SK-N-SH treated with all-trans-retinoic acid at 6 μM for 48 hours (cell line): ENCODE measurements around the gene TMPRSS6.

Experiments
- ATAC-seq: fragments of 200-7000 bp; cut with Tn5 transposase; 3 replicates; pipeline ENCODE4 v1.9.1; 2020; ENCODE audit warnings: mild to moderate bottlenecking, moderate library complexity
- ARNTL ChIP-seq: fragments of 450-650 bp; formaldehyde crosslinking; IDR thresholded peaks from 2 replicates; pipeline ENCODE4 v1.5.0; 2020; ENCODE audit warnings: low read depth, mild to moderate bottlenecking, moderate library complexity, borderline replicate concordance
- BACH2 ChIP-seq: fragments of 250-450 bp; sonication (Bioruptor Pico); IDR thresholded peaks from 2 replicates; pipeline ENCODE4 v1.9.0; 2021; ENCODE audit warnings: mild to moderate bottlenecking, borderline replicate concordance
- CSDC2 ChIP-seq: fragments of 250-450 bp; sonication (Bioruptor Pico); IDR thresholded peaks from 2 replicates; pipeline ENCODE4 v1.5.0; 2020; ENCODE audit warnings: mild to moderate bottlenecking, moderate library complexity
- GLIS3 ChIP-seq: fragments of 250-450 bp; sonication (Bioruptor Pico); IDR thresholded peaks from 2 replicates; pipeline ENCODE4 v1.5.0; 2020; ENCODE audit warnings: mild to moderate bottlenecking, moderate library complexity
- ISL1 ChIP-seq: fragments of 250-450 bp; sonication (Bioruptor Pico); IDR thresholded peaks from 2 replicates; pipeline ENCODE4 v2.1.2; 2022; ENCODE audit warnings: mild to moderate bottlenecking, moderate library complexity
- OSR1 ChIP-seq: fragments of 250-450 bp; sonication (Bioruptor Pico); IDR thresholded peaks from 2 replicates; pipeline ENCODE4 v1.8.0; 2022; ENCODE audit warnings: moderate library complexity, mild to moderate bottlenecking, inconsistent platforms
- SNAI2 ChIP-seq: fragments of 250-450 bp; sonication (Bioruptor Pico); IDR thresholded peaks from 2 replicates; pipeline ENCODE4 v1.5.0; 2020; ENCODE audit warnings: mild to moderate bottlenecking, moderate library complexity
- TCF4 ChIP-seq: fragments of 250-450 bp; sonication (Bioruptor Pico); IDR thresholded peaks from 2 replicates; pipeline ENCODE4 v1.8.0; 2021; ENCODE audit warnings: mild to moderate bottlenecking, moderate library complexity, borderline replicate concordance
- ZC3H10 ChIP-seq: fragments of 250-450 bp; sonication (Bioruptor Pico); IDR thresholded peaks from 2 replicates; pipeline ENCODE4 v1.5.1; 2021; ENCODE audit warnings: mild to moderate bottlenecking, moderate library complexity
- ZFP3 ChIP-seq: fragments of 250-450 bp; sonication (Bioruptor Pico); IDR thresholded peaks from 2 replicates; pipeline ENCODE4 v1.5.0; 2020; ENCODE audit warnings: mild to moderate bottlenecking, moderate library complexity
- ZFP30 ChIP-seq: fragments of 450-650 bp; formaldehyde crosslinking; IDR thresholded peaks from 2 replicates; pipeline ENCODE4 v1.5.0; 2022; ENCODE audit warnings: mild to moderate bottlenecking, moderate library complexity
- ZNF565 ChIP-seq: fragments of 450-650 bp; formaldehyde crosslinking; conservative IDR thresholded peaks from 2 replicates; pipeline ENCODE4 v1.5.0; 2020; ENCODE audit warnings: low read depth, mild to moderate bottlenecking, moderate library complexity
- ZNF70 ChIP-seq: fragments of 450-650 bp; formaldehyde crosslinking; IDR thresholded peaks from 2 replicates; pipeline ENCODE4 v1.5.0; 2020; ENCODE audit warnings: mild to moderate bottlenecking, moderate library complexity
- ZNF8 ChIP-seq: fragments of 450-650 bp; formaldehyde crosslinking; IDR thresholded peaks from 2 replicates; pipeline ENCODE4 v1.5.0; 2020; ENCODE audit warnings: mild to moderate bottlenecking, moderate library complexity
- TF ChIP-seq, protein P1 (sequence below): fragments of 250-450 bp; sonication (Bioruptor Pico); IDR thresholded peaks from 2 replicates; pipeline ENCODE4 v1.8.0; 2021; ENCODE audit warnings: low read depth, mild to moderate bottlenecking, moderate library complexity, borderline replicate concordance
- TF ChIP-seq, protein P2 (sequence below): fragments of 250-450 bp; sonication (Bioruptor Pico); IDR thresholded peaks from 2 replicates; pipeline ENCODE4 v1.8.0; 2020; ENCODE audit warnings: mild to moderate bottlenecking, moderate library complexity, borderline replicate concordance
- TF ChIP-seq, protein P3 (sequence below): fragments of 250-450 bp; sonication (Bioruptor Pico); IDR thresholded peaks from 2 replicates; pipeline ENCODE4 v1.5.1; 2020; ENCODE audit warnings: low read depth, mild to moderate bottlenecking, moderate library complexity
- TF ChIP-seq, protein P4 (sequence below): fragments of 250-450 bp; sonication (Bioruptor Pico); IDR thresholded peaks from 2 replicates; pipeline ENCODE4 v1.5.1; 2021; ENCODE audit warnings: mild to moderate bottlenecking, moderate library complexity
- TF ChIP-seq, protein P5 (sequence below): fragments of 250-450 bp; sonication (Bioruptor Pico); IDR thresholded peaks from 2 replicates; pipeline ENCODE4 v1.5.0; 2020; ENCODE audit warnings: mild to moderate bottlenecking, moderate library complexity

The TMPRSS6 gene

DNA sequence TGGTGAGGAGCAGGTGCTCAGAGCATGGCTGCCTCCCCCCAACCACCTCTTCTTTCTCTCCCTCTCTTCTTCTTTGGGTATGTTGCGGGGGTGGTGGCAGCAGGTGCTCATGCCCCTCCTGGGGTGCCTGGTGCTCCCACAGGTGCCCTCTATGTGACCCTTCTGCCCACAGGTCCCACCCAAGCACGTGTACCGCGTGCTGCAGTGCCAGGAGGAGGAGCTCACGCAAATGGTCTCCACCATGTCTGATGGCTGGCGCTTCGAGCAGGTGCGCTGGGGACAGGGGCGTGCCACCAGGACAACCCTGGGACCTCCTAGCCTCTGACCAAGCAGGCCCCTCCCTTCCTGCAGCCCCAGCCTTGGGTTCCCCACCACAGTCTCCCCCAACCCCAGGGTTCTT is 52.3 kb downstream of the TMPRSS6 start:
- no peak for ATAC-seq

DNA sequence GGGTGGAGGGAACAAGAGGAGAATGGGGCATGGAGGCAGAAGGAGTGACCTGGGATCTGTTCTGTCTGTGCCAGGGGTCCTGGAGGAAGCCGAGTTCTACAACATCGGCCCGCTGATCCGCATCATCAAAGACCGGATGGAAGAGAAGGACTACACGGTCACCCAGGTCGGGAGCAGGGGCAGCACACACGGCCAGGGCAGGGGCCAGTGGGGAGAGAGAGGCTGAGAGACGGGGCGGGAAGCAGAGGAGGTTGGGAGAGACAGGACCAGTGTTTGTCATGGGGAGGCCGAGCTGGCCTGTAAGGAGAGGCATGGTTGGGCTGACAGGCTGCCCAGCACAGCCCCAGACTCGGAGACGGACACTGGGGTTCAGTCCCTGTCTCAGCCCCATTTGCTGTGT is 53.3 kb downstream of the TMPRSS6 start:
- TF ChIP-seq ZC3H10 (CRISPR knock-in tag), result no peak
- TF ChIP-seq SNAI2, result no peak
- TF ChIP-seq, protein P1, sequence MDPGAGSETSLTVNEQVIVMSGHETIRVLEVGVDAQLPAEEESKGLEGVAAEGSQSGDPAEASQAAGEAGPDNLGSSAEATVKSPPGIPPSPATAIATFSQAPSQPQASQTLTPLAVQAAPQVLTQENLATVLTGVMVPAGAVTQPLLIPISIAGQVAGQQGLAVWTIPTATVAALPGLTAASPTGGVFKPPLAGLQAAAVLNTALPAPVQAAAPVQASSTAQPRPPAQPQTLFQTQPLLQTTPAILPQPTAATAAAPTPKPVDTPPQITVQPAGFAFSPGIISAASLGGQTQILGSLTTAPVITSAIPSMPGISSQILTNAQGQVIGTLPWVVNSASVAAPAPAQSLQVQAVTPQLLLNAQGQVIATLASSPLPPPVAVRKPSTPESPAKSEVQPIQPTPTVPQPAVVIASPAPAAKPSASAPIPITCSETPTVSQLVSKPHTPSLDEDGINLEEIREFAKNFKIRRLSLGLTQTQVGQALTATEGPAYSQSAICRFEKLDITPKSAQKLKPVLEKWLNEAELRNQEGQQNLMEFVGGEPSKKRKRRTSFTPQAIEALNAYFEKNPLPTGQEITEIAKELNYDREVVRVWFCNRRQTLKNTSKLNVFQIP (CRISPR knock-in tag), result no peak
- TF ChIP-seq, protein P2, sequence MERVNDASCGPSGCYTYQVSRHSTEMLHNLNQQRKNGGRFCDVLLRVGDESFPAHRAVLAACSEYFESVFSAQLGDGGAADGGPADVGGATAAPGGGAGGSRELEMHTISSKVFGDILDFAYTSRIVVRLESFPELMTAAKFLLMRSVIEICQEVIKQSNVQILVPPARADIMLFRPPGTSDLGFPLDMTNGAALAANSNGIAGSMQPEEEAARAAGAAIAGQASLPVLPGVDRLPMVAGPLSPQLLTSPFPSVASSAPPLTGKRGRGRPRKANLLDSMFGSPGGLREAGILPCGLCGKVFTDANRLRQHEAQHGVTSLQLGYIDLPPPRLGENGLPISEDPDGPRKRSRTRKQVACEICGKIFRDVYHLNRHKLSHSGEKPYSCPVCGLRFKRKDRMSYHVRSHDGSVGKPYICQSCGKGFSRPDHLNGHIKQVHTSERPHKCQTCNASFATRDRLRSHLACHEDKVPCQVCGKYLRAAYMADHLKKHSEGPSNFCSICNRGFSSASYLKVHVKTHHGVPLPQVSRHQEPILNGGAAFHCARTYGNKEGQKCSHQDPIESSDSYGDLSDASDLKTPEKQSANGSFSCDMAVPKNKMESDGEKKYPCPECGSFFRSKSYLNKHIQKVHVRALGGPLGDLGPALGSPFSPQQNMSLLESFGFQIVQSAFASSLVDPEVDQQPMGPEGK (CRISPR knock-in tag), result no peak
- TF ChIP-seq GLIS3 (CRISPR knock-in tag), result no peak
- no peak for TF ChIP-seq ZNF565 (CRISPR knock-in tag)
- no peak for TF ChIP-seq ZFP30 (CRISPR knock-in tag)
- no peak for ATAC-seq

More for the DNA sequence above, 52.3 kb downstream of the TMPRSS6 start:
- TF ChIP-seq OSR1 (no peak), ZNF70 (no peak), TCF4 (no peak), SNAI2 (no peak), CSDC2 (CRISPR knock-in tag) (no peak), ZNF8 (no peak), BACH2 (CRISPR knock-in tag) (no peak), ZFP30 (CRISPR knock-in tag) (no peak), ARNTL (CRISPR knock-in tag) (no peak), ZFP3 (no peak), ISL1 (CRISPR knock-in tag) (no peak)
- TF ChIP-seq, protein P3, sequence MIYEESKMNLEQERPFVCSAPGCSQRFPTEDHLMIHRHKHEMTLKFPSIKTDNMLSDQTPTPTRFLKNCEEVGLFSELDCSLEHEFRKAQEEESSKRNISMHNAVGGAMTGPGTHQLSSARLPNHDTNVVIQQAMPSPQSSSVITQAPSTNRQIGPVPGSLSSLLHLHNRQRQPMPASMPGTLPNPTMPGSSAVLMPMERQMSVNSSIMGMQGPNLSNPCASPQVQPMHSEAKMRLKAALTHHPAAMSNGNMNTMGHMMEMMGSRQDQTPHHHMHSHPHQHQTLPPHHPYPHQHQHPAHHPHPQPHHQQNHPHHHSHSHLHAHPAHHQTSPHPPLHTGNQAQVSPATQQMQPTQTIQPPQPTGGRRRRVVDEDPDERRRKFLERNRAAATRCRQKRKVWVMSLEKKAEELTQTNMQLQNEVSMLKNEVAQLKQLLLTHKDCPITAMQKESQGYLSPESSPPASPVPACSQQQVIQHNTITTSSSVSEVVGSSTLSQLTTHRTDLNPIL (CRISPR knock-in tag), result no peak
- TF ChIP-seq, protein P2 (CRISPR knock-in tag), result no peak
- TF ChIP-seq, protein P4, sequence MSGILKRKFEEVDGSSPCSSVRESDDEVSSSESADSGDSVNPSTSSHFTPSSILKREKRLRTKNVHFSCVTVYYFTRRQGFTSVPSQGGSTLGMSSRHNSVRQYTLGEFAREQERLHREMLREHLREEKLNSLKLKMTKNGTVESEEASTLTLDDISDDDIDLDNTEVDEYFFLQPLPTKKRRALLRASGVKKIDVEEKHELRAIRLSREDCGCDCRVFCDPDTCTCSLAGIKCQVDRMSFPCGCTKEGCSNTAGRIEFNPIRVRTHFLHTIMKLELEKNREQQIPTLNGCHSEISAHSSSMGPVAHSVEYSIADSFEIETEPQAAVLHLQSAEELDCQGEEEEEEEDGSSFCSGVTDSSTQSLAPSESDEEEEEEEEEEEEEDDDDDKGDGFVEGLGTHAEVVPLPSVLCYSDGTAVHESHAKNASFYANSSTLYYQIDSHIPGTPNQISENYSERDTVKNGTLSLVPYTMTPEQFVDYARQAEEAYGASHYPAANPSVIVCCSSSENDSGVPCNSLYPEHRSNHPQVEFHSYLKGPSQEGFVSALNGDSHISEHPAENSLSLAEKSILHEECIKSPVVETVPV, result no peak
- TF ChIP-seq, protein P5, sequence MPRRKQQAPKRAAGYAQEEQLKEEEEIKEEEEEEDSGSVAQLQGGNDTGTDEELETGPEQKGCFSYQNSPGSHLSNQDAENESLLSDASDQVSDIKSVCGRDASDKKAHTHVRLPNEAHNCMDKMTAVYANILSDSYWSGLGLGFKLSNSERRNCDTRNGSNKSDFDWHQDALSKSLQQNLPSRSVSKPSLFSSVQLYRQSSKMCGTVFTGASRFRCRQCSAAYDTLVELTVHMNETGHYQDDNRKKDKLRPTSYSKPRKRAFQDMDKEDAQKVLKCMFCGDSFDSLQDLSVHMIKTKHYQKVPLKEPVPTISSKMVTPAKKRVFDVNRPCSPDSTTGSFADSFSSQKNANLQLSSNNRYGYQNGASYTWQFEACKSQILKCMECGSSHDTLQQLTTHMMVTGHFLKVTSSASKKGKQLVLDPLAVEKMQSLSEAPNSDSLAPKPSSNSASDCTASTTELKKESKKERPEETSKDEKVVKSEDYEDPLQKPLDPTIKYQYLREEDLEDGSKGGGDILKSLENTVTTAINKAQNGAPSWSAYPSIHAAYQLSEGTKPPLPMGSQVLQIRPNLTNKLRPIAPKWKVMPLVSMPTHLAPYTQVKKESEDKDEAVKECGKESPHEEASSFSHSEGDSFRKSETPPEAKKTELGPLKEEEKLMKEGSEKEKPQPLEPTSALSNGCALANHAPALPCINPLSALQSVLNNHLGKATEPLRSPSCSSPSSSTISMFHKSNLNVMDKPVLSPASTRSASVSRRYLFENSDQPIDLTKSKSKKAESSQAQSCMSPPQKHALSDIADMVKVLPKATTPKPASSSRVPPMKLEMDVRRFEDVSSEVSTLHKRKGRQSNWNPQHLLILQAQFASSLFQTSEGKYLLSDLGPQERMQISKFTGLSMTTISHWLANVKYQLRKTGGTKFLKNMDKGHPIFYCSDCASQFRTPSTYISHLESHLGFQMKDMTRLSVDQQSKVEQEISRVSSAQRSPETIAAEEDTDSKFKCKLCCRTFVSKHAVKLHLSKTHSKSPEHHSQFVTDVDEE, result no peak
- TF ChIP-seq, protein P1 (CRISPR knock-in tag), result no peak
